Measurements from ENCODE around the gene HOXB2.

DNA sequence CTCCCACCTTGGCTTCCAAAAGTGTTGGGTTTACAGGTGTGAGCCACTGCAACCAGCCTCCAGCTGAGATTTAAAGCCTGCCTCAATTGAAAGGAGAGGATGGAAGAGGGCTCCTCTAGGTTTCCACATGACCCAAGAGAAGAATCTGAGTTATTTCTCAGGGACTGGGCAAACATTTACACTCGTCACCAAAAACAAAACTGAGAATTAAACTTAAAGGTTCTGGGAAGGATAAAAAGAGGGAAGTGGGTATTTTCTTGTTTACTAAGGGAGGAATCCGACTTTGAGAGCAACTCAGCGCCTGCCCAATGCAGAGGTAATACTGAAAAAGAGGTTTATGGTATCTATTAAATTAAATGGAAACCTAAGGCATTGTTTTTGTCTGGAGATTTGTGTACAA, 27.4 kb downstream of the HOXB2 start:
- TF ChIP-seq, protein P1, sequence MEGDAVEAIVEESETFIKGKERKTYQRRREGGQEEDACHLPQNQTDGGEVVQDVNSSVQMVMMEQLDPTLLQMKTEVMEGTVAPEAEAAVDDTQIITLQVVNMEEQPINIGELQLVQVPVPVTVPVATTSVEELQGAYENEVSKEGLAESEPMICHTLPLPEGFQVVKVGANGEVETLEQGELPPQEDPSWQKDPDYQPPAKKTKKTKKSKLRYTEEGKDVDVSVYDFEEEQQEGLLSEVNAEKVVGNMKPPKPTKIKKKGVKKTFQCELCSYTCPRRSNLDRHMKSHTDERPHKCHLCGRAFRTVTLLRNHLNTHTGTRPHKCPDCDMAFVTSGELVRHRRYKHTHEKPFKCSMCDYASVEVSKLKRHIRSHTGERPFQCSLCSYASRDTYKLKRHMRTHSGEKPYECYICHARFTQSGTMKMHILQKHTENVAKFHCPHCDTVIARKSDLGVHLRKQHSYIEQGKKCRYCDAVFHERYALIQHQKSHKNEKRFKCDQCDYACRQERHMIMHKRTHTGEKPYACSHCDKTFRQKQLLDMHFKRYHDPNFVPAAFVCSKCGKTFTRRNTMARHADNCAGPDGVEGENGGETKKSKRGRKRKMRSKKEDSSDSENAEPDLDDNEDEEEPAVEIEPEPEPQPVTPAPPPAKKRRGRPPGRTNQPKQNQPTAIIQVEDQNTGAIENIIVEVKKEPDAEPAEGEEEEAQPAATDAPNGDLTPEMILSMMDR (IDR thresholded peaks at IDR 0.05), result no peak
- no peak for TF ChIP-seq POLR2A (IDR thresholded peaks at IDR 0.05)
